HepG2 (cell line): Measurements from ENCODE around the gene SLC43A3. TPM values are rescaled to one million over a fixed set of nuclear protein-coding genes. Genes with fewer than 3 reads are reported as not detected.

Source experiments
- ATRX ChIP-seq: sonication (generic); formaldehyde crosslinking; IDR thresholded peaks from 2 replicates; pipeline ENCODE4 v1.4.0; 2020; ENCODE audit warnings: missing genetic modification reagents, borderline replicate concordance
- BHLHE40 ChIP-seq: IDR thresholded peaks from 2 replicates; pipeline ENCODE4 v1.6.1; 2011; ENCODE audit warnings: low read length, improper control_type of control experiment
- HMG20B ChIP-seq: conservative IDR thresholded peaks from 2 replicates; pipeline ENCODE4 v1.6.1; 2016; ENCODE audit warnings: missing genetic modification reagents, missing compliant biosample characterization
- POLR2A ChIP-seq, 2 experiments: IDR thresholded peaks; 2 replicates each; pipeline ENCODE4 v1.6.1; 2011; ENCODE audit warnings: low read depth in 2 of 2, low read length in 2 of 2, mild to moderate bottlenecking in 1 of 2, moderate library complexity in 1 of 2; ENCODE audit not compliant: insufficient read depth in 1 of 2
- RFX3 ChIP-seq: IDR thresholded peaks from 2 replicates; pipeline ENCODE4 v1.6.1; 2016; ENCODE audit warnings: missing biosample characterization, missing genetic modification reagents
- SALL2 ChIP-seq: sonication (generic); formaldehyde crosslinking; IDR thresholded peaks from 2 replicates; pipeline ENCODE4 v1.8.1; 2023; ENCODE audit warnings: mild to moderate bottlenecking, missing genetic modification reagents, inconsistent platforms
- SNAI1 ChIP-seq: sonication (generic); formaldehyde crosslinking; IDR thresholded peaks from 2 replicates; pipeline ENCODE4 v1.5.0; 2020; ENCODE audit warnings: mild to moderate bottlenecking, missing genetic modification reagents, borderline replicate concordance
- YY1 ChIP-seq: IDR thresholded peaks from 2 replicates; pipeline ENCODE4 v1.6.1; 2011; ENCODE audit warnings: low read length, low read depth, moderate library complexity, mild to moderate bottlenecking; ENCODE audit not compliant: insufficient read depth, insufficient replicate concordance
- ZNF101 ChIP-seq: sonication (generic); formaldehyde crosslinking; IDR thresholded peaks from 2 replicates; pipeline ENCODE4 v1.4.0; 2020; ENCODE audit warnings: mild to moderate bottlenecking, low read depth, missing genetic modification reagents, borderline replicate concordance
- ZNF20 ChIP-seq: sonication (generic); formaldehyde crosslinking; IDR thresholded peaks from 2 replicates; pipeline ENCODE4 v1.4.0; 2020; ENCODE audit warnings: mild to moderate bottlenecking, moderate library complexity, missing genetic modification reagents
- ZNF253 ChIP-seq: sonication (generic); formaldehyde crosslinking; IDR thresholded peaks from 2 replicates; pipeline ENCODE4 v1.8.0; 2022; ENCODE audit warnings: mild to moderate bottlenecking, missing genetic modification reagents, borderline replicate concordance
- ZNF441 ChIP-seq: sonication (generic); formaldehyde crosslinking; IDR thresholded peaks from 2 replicates; pipeline ENCODE4 v1.7.0; 2021; ENCODE audit warnings: missing genetic modification reagents, borderline replicate concordance
- ZNF552 ChIP-seq: sonication (generic); formaldehyde crosslinking; IDR thresholded peaks from 2 replicates; pipeline ENCODE4 v1.9.0; 2022; ENCODE audit warnings: missing genetic modification reagents, mild to moderate bottlenecking, borderline replicate concordance
- ZNF652 ChIP-seq: IDR thresholded peaks from 2 replicates; pipeline ENCODE4 v1.6.1; 2016; ENCODE audit warnings: low read depth, borderline replicate concordance
- polyA plus RNA-seq, 8 experiments: library from polyadenylated mRNA; depleted of rRNA in 3 of 8; stranded (reverse) in 7 of 8; unstranded in 1 of 8; fragments of >200 nt; fragmentation: Illumina TruSeq in 4 of 8; extraction: Trizol in 4 of 8; gene quantifications; 2 replicates each; pipeline versions ENCODE4 v1.2.1 to v1.2.3, GENCODE V29; 2011 to 2016; ENCODE audit warnings: low read depth in 4 of 8, missing spikeins in 1 of 8, mixed read lengths in 1 of 8; ENCODE audit not compliant: insufficient read depth in 1 of 8
- total RNA-seq, 5 experiments: library from RNA; depleted of rRNA; stranded (reverse); fragments of >200 nt; fragmentation: Illumina TruSeq; extraction: Trizol; gene quantifications; 2 replicates each; pipeline ENCODE4 v1.2.3, GENCODE V29; 2016; ENCODE audit warnings: low read depth in 1 of 5
- TF ChIP-seq, protein P1 (sequence below): sonication (generic); formaldehyde crosslinking; IDR thresholded peaks from 2 replicates; pipeline ENCODE4 v1.4.0; 2020; ENCODE audit warnings: missing genetic modification reagents
- TF ChIP-seq, protein P2 (sequence below): sonication (generic); formaldehyde crosslinking; IDR thresholded peaks from 2 replicates; pipeline ENCODE4 v1.4.0; 2020; ENCODE audit warnings: missing genetic modification reagents, borderline replicate concordance
- TF ChIP-seq, protein P3 (sequence below): sonication (generic); formaldehyde crosslinking; IDR thresholded peaks from 2 replicates; pipeline ENCODE4 v1.5.1; 2020; ENCODE audit warnings: mild to moderate bottlenecking, missing genetic modification reagents, moderate library complexity
- TF ChIP-seq, protein P4 (sequence below): sonication (generic); formaldehyde crosslinking; IDR thresholded peaks from 2 replicates; pipeline ENCODE4 v1.8.0; 2022; ENCODE audit warnings: missing genetic modification reagents, mild to moderate bottlenecking, inconsistent platforms, borderline replicate concordance

Gene SLC43A3
- total and polyA plus RNA-seq, 2 of the 13 experiments (the other 11 are each of a cell fraction or from before 2014, with no cell fraction given) = 2.6 TPM; not detected in 1

DNA sequence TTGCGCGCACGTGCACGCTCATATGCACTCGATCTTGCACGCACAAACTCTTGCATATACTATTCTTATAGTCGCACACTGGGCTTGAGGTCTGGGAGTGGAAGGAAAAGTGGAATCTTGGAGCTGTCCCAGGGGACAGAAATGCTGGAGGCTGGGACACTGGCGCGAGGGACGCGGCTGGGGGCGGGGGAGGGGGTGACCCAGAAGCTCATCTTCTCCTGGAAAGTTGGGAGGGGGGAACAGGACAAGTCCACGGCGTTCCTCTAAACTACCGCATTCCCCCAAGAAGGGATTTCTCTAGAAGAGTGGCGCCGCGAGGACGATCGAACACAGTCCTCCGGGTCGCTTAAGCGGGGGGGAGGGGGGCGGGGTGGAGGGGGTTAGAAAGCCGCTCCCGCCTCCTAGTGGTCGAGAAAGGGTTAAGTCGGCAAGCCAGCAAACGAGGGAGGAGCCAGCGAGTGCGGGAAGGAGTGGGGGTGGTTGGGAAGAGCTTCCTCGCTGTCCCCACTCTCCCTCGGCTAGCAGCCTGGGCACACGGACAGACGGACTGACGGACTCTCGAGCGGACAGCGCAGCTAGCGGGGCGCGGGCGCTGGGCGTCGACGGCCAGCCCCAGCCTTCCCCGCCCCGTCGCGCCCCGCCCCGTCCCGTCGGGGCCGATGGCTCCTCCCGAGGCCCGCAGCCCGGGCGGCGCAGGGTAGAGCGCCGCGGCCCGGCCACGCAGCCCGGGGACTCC, 33.3 kb upstream of the SLC43A3 start, which contains the start of gene RTN4RL2 (continued):
- TF ChIP-seq, protein P1, sequence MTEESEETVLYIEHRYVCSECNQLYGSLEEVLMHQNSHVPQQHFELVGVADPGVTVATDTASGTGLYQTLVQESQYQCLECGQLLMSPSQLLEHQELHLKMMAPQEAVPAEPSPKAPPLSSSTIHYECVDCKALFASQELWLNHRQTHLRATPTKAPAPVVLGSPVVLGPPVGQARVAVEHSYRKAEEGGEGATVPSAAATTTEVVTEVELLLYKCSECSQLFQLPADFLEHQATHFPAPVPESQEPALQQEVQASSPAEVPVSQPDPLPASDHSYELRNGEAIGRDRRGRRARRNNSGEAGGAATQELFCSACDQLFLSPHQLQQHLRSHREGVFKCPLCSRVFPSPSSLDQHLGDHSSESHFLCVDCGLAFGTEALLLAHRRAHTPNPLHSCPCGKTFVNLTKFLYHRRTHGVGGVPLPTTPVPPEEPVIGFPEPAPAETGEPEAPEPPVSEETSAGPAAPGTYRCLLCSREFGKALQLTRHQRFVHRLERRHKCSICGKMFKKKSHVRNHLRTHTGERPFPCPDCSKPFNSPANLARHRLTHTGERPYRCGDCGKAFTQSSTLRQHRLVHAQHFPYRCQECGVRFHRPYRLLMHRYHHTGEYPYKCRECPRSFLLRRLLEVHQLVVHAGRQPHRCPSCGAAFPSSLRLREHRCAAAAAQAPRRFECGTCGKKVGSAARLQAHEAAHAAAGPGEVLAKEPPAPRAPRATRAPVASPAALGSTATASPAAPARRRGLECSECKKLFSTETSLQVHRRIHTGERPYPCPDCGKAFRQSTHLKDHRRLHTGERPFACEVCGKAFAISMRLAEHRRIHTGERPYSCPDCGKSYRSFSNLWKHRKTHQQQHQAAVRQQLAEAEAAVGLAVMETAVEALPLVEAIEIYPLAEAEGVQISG (CRISPR knock-in tag) = 0 out of 2 replicates have a peak, but pooled peaks have one; percentile 29
- TF ChIP-seq BHLHE40 (0 out of 2 replicates have a peak, but pooled peaks have one; percentile 7), POLR2A (IDR thresholded peaks at IDR 0.05; ENCODE audit: insufficient read depth in 1 of 2, low read depth in 2 of 2, low read length in 2 of 2) (peak; percentile 20 to 60; a peak in 2 of 4 replicates), ZNF552 (CRISPR knock-in tag) (no peak), ZNF652 (CRISPR knock-in tag) (peak; percentile 95), ATRX (CRISPR knock-in tag) (no peak), ZNF101 (no peak), RFX3 (CRISPR knock-in tag) (no peak), SNAI1 (CRISPR knock-in tag) (no peak), YY1 (peak; percentile 34), ZNF253 (CRISPR knock-in tag) (no peak), SALL2 (no peak), ZNF20 (CRISPR knock-in tag) (no peak), ZNF441 (CRISPR knock-in tag) (peak; percentile 4; the same call in 1 of the 2 replicates), HMG20B (CRISPR knock-in tag) (no peak)
- TF ChIP-seq, protein P2, sequence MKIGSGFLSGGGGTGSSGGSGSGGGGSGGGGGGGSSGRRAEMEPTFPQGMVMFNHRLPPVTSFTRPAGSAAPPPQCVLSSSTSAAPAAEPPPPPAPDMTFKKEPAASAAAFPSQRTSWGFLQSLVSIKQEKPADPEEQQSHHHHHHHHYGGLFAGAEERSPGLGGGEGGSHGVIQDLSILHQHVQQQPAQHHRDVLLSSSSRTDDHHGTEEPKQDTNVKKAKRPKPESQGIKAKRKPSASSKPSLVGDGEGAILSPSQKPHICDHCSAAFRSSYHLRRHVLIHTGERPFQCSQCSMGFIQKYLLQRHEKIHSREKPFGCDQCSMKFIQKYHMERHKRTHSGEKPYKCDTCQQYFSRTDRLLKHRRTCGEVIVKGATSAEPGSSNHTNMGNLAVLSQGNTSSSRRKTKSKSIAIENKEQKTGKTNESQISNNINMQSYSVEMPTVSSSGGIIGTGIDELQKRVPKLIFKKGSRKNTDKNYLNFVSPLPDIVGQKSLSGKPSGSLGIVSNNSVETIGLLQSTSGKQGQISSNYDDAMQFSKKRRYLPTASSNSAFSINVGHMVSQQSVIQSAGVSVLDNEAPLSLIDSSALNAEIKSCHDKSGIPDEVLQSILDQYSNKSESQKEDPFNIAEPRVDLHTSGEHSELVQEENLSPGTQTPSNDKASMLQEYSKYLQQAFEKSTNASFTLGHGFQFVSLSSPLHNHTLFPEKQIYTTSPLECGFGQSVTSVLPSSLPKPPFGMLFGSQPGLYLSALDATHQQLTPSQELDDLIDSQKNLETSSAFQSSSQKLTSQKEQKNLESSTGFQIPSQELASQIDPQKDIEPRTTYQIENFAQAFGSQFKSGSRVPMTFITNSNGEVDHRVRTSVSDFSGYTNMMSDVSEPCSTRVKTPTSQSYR (CRISPR knock-in tag) = peak; percentile 52; the same call in 1 of the 2 replicates
- TF ChIP-seq, protein P3, sequence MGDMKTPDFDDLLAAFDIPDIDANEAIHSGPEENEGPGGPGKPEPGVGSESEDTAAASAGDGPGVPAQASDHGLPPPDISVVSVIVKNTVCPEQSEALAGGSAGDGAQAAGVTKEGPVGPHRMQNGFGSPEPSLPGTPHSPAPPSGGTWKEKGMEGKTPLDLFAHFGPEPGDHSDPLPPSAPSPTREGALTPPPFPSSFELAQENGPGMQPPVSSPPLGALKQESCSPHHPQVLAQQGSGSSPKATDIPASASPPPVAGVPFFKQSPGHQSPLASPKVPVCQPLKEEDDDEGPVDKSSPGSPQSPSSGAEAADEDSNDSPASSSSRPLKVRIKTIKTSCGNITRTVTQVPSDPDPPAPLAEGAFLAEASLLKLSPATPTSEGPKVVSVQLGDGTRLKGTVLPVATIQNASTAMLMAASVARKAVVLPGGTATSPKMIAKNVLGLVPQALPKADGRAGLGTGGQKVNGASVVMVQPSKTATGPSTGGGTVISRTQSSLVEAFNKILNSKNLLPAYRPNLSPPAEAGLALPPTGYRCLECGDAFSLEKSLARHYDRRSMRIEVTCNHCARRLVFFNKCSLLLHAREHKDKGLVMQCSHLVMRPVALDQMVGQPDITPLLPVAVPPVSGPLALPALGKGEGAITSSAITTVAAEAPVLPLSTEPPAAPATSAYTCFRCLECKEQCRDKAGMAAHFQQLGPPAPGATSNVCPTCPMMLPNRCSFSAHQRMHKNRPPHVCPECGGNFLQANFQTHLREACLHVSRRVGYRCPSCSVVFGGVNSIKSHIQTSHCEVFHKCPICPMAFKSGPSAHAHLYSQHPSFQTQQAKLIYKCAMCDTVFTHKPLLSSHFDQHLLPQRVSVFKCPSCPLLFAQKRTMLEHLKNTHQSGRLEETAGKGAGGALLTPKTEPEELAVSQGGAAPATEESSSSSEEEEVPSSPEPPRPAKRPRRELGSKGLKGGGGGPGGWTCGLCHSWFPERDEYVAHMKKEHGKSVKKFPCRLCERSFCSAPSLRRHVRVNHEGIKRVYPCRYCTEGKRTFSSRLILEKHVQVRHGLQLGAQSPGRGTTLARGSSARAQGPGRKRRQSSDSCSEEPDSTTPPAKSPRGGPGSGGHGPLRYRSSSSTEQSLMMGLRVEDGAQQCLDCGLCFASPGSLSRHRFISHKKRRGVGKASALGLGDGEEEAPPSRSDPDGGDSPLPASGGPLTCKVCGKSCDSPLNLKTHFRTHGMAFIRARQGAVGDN (CRISPR knock-in tag) = peak; percentile 34; the same call in 1 of the 2 replicates
- TF ChIP-seq, protein P4, sequence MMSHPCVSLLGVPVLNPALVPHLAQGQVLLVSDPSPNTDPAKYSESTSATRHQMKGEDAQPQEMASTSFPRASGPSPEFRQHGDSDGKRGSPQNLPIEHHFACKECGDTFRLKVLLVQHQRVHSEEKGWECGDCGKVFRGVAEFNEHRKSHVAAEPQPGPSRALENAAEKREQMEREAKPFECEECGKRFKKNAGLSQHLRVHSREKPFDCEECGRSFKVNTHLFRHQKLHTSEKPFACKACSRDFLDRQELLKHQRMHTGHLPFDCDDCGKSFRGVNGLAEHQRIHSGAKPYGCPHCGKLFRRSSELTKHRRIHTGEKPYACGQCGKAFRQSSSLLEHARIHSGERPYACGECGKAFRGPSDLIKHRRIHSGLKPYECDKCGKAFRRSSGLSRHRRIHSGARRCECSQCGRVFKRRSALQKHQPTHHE = no peak
